ENCODE results near the gene COASY.
"Not testable (repeated sequence)": the region's sequence is repeated elsewhere in the genome, so short reads cannot be mapped to it uniquely, and the experiment has no call there.

Gene COASY

DNA sequence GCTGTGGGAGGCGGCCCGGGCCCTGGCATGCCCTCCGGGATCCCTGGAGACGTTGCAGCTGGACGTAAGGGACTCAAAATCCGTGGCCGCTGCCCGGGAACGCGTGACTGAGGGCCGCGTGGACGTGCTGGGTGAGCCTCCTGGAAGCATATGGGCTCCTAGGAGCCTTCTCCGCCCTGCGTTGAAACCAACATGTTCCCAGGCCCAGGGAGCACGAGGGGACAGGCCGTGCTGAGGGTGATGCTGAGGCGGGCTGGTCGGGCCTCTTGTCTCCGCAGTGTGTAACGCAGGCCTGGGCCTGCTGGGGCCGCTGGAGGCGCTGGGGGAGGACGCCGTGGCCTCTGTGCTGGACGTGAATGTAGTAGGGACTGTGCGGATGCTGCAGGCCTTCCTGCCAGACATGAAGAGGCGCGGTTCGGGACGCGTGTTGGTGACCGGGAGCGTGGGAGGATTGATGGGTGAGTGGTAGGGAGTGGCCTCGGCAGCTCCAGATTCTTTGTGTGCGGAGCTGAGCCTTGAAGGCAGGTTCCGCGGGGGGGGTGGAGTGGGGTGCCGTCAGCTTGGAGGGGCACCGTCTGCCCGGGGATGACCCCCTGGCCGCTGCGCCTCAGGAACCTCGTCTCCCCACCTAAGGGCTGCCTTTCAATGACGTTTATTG is 8.7 kb upstream of the COASY start:
- DNase-seq (ENCODE audit: low spot score): peak; percentile 56

- no peak for DNase-seq (ENCODE audit: low spot score)
These were observed 8.1 kb upstream of the COASY start for GRCh38 chr17:42553866-42554249.

DNA sequence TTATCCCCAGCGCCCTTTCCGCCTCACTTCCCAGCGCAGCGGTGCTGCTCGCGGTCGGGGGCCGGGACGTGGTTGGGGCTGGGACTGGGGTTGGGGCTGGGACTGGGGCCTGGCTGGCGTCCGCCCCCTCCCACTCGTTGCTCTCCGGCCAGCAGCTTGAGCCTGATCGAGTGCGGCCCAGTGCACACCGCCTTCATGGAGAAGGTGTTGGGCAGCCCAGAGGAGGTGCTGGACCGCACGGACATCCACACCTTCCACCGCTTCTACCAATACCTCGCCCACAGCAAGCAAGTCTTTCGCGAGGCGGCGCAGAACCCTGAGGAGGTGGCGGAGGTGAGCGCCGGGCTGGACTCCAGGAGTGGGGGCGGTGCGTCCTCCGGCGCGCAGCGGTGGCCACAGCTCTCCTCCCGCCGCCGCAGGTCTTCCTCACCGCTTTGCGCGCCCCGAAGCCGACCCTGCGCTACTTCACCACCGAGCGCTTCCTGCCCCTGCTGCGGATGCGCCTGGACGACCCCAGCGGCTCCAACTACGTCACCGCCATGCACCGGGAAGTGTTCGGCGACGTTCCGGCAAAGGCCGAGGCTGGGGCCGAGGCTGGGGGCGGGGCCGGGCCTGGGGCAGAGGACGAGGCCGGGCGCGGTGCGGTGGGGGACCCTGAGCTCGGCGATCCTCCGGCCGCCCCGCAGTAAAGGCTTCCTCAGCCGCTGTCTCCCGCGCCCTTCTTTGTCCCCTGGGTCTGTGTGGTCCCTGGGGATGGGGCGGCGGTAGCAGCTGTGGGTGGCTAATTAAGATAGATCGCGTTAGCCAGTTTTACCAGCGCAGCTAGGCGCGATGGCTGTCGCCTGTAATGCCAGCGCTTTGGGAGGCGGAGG is 7.5 kb upstream of the COASY start:
- peak; percentile 74 for DNase-seq (ENCODE audit: low spot score)

DNA sequence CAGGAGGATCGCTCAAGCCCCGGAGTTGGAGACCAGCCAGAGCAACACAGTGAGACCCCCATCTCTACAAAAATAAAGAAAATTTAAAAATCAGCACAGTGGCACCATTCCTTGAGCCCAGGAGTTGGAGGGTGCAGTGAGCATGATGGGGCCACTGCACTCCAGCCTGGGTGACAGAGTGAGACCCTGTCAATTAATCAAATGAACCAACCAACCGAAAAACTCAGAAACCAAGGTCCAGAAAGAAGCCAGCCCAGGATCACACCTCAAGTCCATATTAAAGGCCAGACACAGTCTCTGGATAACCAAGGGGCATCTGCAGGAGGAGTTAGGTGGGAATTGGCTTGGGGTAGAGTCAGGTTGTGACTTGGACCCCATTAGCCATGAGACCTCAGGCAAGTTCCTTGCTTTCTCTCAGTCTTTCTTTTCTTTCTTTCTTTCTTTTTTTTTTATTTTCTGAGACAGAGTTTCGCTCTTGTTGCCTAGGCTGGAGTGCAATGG is 6.8 kb upstream of the COASY start:
- no peak for DNase-seq (ENCODE audit: low spot score)

DNA sequence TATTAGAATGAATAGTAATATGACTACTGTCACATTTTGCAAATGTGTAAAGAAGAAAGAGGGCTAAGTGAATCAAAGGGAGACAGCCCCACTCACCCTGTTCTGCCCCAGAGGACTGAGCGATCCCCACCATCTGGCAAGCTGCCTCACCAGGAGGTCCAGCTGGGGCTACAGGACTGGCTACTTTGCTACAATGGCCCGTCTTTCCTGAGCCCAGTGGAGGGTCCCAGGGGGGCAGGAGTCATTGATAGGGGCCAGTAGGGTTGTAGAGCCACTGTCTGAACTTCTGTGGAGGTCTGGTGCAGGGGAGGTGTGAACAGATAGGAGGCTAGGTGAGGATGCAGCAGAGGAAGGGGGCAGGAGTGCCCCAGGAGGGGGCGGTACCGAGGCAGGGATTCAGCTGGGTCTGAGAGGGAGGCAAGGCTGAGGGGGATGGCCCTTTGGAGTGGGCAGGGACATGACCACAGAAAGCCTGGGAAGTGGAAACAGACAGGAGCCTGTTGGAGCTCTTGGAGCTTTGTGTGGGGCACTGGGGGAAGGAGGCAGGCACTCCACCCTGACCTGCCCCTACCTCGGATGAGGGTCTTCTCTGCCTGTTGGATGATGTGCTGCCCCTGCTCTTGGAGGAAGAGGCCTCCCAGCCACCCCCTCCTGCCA is 5.9 kb upstream of the COASY start:
- DNase-seq (ENCODE audit: low spot score): not testable (repeated sequence)

- DNase-seq (ENCODE audit: low spot score): no peak
These were observed 2.9 kb upstream of the COASY start for GRCh38 chr17:42559075-42559474.

DNA sequence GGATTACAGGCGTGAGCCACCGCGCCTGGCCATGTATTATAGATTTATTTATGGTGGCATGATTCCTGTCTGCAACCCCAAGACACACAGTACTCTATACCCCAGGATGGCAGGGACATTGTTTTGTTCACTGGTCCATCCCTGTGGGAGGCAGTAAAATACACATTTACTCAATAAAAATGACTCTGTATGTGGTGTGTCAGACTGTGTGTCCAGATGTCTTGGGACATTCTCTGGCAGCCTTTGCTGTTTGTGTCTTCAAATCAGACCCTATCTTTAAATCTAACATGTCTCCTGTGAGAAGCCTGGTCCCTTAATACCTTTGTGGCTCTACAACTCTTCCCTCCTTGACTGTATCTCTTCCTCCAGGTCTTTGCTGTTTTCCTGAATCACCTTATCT is 1.7 kb upstream of the COASY start:
- DNase-seq (ENCODE audit: low spot score): no peak

- peak; percentile 29 for DNase-seq (ENCODE audit: low spot score)
These were observed 617 bp downstream of the COASY start for GRCh38 chr17:42562388-42563142.

DNA sequence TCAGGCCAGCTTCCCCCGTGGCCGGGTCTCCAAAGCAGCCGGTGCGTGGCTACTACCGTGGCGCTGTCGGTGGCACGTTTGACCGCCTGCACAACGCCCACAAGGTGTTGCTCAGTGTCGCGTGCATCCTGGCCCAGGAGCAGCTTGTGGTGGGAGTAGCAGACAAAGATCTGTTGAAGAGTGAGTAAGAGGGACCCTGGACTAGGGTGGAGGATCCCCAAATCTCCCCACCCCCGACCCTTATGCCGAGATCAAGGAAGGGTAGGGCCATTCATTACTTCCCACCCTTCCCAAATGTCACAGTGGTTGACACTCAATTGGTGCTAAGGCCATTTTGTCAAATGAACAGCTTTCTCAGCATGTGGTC is 1.2 kb downstream of the COASY start:
- no peak for DNase-seq (ENCODE audit: low spot score)

GRCh38 chr17:42563543-42563942 is 1.6 kb downstream of the COASY start:
- no peak for DNase-seq (ENCODE audit: low spot score)

DNA sequence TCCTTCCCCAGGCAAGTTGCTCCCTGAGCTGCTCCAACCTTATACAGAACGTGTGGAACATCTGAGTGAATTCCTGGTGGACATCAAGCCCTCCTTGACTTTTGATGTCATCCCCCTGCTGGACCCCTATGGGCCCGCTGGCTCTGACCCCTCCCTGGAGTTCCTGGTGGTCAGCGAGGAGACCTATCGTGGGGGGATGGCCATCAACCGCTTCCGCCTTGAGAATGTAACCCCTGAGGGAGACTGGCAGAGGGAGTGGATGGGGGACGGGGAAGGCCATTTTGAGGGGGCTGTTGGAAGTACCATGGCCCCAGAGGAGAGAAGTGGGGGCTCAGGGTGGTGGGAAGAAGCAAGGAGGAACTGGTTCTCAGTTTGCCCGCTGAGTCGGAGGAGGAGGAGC is 2.0 kb downstream of the COASY start:
- no peak for DNase-seq (ENCODE audit: low spot score)

DNA sequence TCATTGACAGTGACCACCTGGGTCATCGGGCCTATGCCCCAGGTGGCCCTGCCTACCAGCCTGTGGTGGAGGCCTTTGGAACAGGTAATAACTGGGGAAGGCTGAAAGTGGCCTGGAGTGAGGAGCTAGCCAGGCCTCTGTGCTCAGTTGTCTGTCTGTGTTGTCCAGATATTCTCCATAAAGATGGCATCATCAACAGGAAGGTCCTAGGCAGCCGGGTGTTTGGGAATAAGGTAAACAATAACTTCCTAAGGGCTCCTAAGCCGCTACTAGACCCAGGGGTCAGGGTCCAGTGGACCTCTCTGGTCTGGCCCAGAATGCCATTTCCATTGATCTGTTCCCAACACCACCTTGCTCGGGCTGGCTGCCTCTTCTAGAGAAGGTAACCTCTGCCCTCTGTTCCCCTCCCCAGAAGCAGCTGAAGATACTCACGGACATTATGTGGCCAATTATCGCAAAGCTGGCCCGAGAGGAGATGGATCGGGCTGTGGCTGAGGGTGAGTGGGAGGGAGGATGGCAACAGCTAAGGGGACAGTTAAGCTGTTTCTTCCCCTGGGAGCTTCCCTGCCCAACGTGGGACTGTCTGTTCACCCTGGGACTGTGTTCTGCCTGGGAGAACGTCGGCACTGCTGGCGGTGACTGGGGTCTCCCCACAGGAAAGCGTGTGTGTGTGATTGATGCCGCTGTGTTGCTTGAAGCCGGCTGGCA is 3.0 kb downstream of the COASY start:
- DNase-seq (ENCODE audit: low spot score): no peak

GRCh38 chr17:42565523-42566214 is 3.7 kb downstream of the COASY start:
- no peak for DNase-seq (ENCODE audit: low spot score)

DNA sequence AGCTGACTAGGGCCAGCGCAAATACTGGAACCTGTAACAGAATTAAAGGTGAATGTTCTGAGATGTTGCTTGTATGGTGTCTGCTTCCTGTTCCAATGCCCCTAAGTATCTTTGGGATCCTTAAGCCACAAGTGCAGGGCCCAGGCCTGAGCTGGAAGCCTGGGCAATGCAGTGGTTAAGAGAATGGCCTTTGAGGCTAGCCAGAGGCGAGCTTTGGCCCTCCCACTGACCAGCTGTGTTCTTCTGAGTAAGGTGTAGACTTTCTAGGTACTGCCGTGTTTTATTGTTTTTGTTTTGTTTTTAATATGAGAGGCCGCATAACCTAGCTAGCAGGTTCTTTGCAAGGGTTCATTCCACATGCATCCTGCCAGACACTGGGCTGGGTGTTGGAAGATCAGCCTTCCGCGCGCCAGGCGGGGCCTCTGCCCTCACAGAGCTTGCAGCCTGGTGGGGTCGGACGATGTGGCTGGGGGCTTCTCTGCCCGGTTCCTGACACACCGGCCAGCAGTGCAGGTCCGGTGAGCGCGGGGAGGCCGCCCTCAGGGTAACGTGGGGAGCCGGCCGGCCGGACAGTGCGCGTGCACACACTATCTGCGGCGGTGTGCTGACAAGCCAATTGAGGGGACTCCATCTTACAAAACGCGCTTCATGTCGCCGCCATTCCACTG is 4.4 kb downstream of the COASY start:
- no peak for DNase-seq (ENCODE audit: low spot score)

- peak; percentile 81 for DNase-seq (ENCODE audit: low spot score)
These were observed 5.1 kb downstream of the COASY start, which contains the start of gene MLX for GRCh38 chr17:42566883-42567573. Gene MLX (plus strand): TSS chr17:42567100. CDS start chr17:42567125, 25 bp downstream.

GRCh38 chr17:42568341-42569111 is 6.6 kb downstream of the COASY start:
- no peak for DNase-seq (ENCODE audit: low spot score)

GRCh38 chr17:42571435-42572225 is 9.7 kb downstream of the COASY start:
- no peak for DNase-seq (ENCODE audit: low spot score)

DNA sequence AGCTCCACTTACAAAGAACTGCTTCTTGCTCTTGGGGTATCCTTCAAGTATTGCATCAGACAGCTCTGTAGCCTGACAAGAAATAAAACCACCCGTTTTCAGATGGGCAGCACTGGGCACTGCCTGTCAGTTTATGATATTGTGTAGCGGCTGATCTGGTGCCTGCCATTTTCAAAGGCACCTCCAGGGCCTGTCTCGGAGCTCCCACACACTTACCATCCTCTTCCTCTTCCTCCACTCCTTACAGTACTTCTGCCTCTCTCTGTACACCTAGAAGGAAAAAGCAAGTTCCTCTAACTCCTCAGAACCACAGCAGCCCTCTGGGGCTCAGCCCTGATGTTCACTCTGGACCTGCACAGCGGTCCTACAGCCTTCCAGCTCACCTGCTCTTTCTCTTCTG is 11.1 kb downstream of the COASY start:
- DNase-seq (ENCODE audit: low spot score): no peak
